ENCODE data around the gene LMF1. TPM values are rescaled to one million over a fixed set of nuclear protein-coding genes. Genes with fewer than 3 reads are reported as not detected.
A peak's percentile ranks its signal among the peaks of the same experiment; 100 is the strongest.

LMF1 gene
- total and polyA plus RNA-seq, 2 of the 8 experiments (the other 6 are each of a cell fraction or from before 2014, with no cell fraction given): 3.5 to 9.1 TPM

DNA sequence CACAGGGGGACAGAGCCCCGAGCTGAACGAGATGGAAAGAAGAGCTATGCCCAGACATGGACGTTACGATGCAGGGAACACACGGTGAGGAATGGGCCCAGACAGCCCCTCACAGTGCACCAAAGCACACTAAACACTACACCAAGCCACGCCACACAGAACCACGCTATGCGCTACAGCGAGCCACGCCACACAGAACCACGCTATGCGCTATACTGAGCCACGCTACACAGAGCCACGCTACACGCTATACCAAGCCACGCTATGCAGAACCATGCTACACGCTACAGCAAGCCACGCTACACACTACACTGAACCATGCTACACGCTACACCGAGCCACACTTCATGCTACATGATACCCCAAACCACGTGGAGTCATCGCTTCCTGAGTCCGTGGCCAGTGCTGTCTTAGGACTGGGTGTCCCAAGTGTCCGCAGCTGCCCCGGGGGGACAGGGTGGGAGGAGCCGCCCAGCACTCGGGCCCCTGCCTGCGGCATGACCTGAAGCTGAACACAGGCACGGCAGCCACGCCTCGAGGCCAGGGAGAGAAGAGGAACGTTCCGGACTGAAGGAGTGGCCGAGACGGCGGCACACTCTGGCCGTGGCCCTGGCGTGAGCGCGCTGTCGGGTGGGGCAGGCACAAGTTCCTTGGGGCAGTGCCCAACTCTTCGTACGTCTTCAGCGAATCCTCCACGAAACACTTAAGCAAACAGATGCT, 61.3 kb downstream of the LMF1 start:
- Histone ChIP-seq H3K56ac (replicated peaks; ENCODE audit: insufficient read length, low read depth, low read length) (no peak overlapping the region), H3K27me3 (replicated peaks in 1 of 4; ENCODE audit: control insufficient read depth in 3 of 4, extremely low read depth in 1 of 4, insufficient read depth in 3 of 4, low read length in 3 of 4) (no peaks in the 10 kb centered on the region), H3K27ac (ENCODE audit: low read depth, low read length) (no peak overlapping the region), H3K36me3 (ENCODE audit: control insufficient read depth in 2 of 4, insufficient read depth in 4 of 4, low read length in 3 of 4) (no peaks in the 10 kb centered on the region), H3K4me2 (ENCODE audit: insufficient read depth in 1 of 2, low read depth in 2 of 2, low read length in 2 of 2) (no peak overlapping the region), H2BK15ac (ENCODE audit: low read length) (no peak overlapping the region), H3K9me3 (ENCODE audit: insufficient read depth in 2 of 2, low read depth in 1 of 2, low read length in 1 of 2) (peaks cover 0 to 34% of the 10 kb centered on the region in 2 experiments; a peak in 2 of 4 replicates), H3K4me1 (replicated peaks in 1 of 4; ENCODE audit: control insufficient read depth in 3 of 4, insufficient read depth in 4 of 4, low read length in 3 of 4) (no peaks in the 10 kb centered on the region), H3K23me2 (ENCODE audit: low read depth, low read length) (no peaks in the 10 kb centered on the region), H4K8ac (ENCODE audit: extremely low read depth, insufficient read depth, low read length) (no peak overlapping the region), H2BK120ac (replicated peaks; ENCODE audit: low read depth, low read length) (no peak overlapping the region), H3K18ac (ENCODE audit: extremely low read depth, low read length) (no peak overlapping the region), H2BK12ac (ENCODE audit: low read depth, low read length) (peak overlapping the region; percentile 39; the same call in 1 of the 2 replicates), H2BK20ac (ENCODE audit: low read length) (no peak overlapping the region), H2AFZ (ENCODE audit: low read length) (no peak overlapping the region), H3K9ac (replicated peaks in 1 of 4; ENCODE audit: extremely low read depth in 1 of 4, low read depth in 3 of 4, low read length in 3 of 4) (no peak overlapping the region), H3K4ac (replicated peaks; ENCODE audit: insufficient read length, low read depth, low read length) (peak overlapping the region; percentile 85), H2BK5ac (ENCODE audit: low read depth, low read length) (peak overlapping the region; percentile 71; the same call in 1 of the 2 replicates), H3K4me3 (ENCODE audit: extremely low read depth in 1 of 4, insufficient read depth in 2 of 4, low read depth in 3 of 4, low read length in 4 of 4) (no peak overlapping the region), H4K20me1 (replicated peaks in 1 of 2; ENCODE audit: control insufficient read depth in 1 of 2, insufficient read depth in 2 of 2, low read length in 2 of 2) (no peaks in the 10 kb centered on the region), H3K79me2 (ENCODE audit: control insufficient read depth in 1 of 2, insufficient read depth in 2 of 2, low read length in 2 of 2) (no peaks in the 10 kb centered on the region), H3K79me1 (ENCODE audit: low read depth, low read length) (no peaks in the 10 kb centered on the region), H2AK5ac (ENCODE audit: low read depth, low read length) (no peak overlapping the region), H4K5ac (ENCODE audit: insufficient read length, low read depth, low read length) (no peak overlapping the region), H4K91ac (replicated peaks; ENCODE audit: insufficient read length, low read length) (peak overlapping the region; percentile 54), H3K14ac (ENCODE audit: insufficient read length) (no peak overlapping the region), H3K23ac (ENCODE audit: insufficient read length) (no peak overlapping the region)
- TF ChIP-seq ASH2L (IDR thresholded peaks at IDR 0.05; ENCODE audit: low read length): no peak
- no peak for TF ChIP-seq SRF (IDR thresholded peaks at IDR 0.05; ENCODE audit: low read depth, low read length)
- TF ChIP-seq YY1 (IDR thresholded peaks at IDR 0.05; ENCODE audit: low read depth, low read length): no peak
- no peak for TF ChIP-seq CBX5 (IDR thresholded peaks at IDR 0.05; ENCODE audit: low read depth, low read length)
- TF ChIP-seq EGR1 (IDR thresholded peaks at IDR 0.05; ENCODE audit: borderline replicate concordance, low read depth, low read length): no peak
- TF ChIP-seq ZNF274 (IDR thresholded peaks at IDR 0.05; ENCODE audit: borderline replicate concordance, extremely low read depth, low read length): no peak
- no peak for TF ChIP-seq BRCA1 (IDR thresholded peaks at IDR 0.05; ENCODE audit: low read depth, low read length)
- TF ChIP-seq JUND (IDR thresholded peaks at IDR 0.05; ENCODE audit: low read length): no peak
- TF ChIP-seq, protein P1, sequence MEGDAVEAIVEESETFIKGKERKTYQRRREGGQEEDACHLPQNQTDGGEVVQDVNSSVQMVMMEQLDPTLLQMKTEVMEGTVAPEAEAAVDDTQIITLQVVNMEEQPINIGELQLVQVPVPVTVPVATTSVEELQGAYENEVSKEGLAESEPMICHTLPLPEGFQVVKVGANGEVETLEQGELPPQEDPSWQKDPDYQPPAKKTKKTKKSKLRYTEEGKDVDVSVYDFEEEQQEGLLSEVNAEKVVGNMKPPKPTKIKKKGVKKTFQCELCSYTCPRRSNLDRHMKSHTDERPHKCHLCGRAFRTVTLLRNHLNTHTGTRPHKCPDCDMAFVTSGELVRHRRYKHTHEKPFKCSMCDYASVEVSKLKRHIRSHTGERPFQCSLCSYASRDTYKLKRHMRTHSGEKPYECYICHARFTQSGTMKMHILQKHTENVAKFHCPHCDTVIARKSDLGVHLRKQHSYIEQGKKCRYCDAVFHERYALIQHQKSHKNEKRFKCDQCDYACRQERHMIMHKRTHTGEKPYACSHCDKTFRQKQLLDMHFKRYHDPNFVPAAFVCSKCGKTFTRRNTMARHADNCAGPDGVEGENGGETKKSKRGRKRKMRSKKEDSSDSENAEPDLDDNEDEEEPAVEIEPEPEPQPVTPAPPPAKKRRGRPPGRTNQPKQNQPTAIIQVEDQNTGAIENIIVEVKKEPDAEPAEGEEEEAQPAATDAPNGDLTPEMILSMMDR (IDR thresholded peaks at IDR 0.05; ENCODE audit: control extremely low read depth in 1 of 3, insufficient read depth in 1 of 3, low read depth in 1 of 3, low read length in 3 of 3): no peak
- no peak for TF ChIP-seq SP1 (IDR thresholded peaks at IDR 0.05; ENCODE audit: low read depth, low read length)
- TF ChIP-seq GABPA (IDR thresholded peaks at IDR 0.05; ENCODE audit: borderline replicate concordance, insufficient read depth, low read length): no peak
- DNase-seq (ENCODE audit: low read depth in 1 of 2, low spot score in 2 of 2) (no peak), FAIRE-seq (no peak)
- ChIA-PET CTCF (ENCODE audit: partially characterized antibody) (no interaction called here), POLR2A (ENCODE audit: partially characterized antibody) (no interaction called here)
- WGBS, 2 experiments (ENCODE audit: extremely low coverage in 1 of 2, insufficient coverage in 1 of 2, insufficient read length in 1 of 2, insufficient replicate concordance in 2 of 2, low coverage in 1 of 2, low lambda C conversion rate in 2 of 2, missing lambda C conversion rate in 1 of 2): 92% methylated on average over 45 of the region's 45 CpGs; no CpG with 5 or more reads in 1 of the 2 experiments

Measured in H1 (cell line).